T-helper 1 cell treated with Interleukin-12 subunit alpha and Interleukin-12 subunit beta and Interleukin-4 antibody, amounts not matched to agents 30 ng/mL and 1 ng/mL, for 36 hours (primary cell): ENCODE results near the gene PLEKHM3. TPM values are rescaled to one million over a fixed set of nuclear protein-coding genes. Genes with fewer than 3 reads are reported as not detected.

Experiments
- intact Hi-C: fragments of 100-400 bp; cut with micrococcal nuclease; formaldehyde crosslinking; loops from one replicate; pipeline ENCODE4 v1.15.1; 2024
- total RNA-seq: library from RNA; stranded (reverse); gene quantifications from 2 replicates; pipeline ENCODE4 v1.2.3, GENCODE V29; 2022

PLEKHM3 gene
- total RNA-seq, 1 donor from 2014 or later, result 6.8 TPM

- intact Hi-C loops, result no loop called here
Measured at GRCh38 chr2:207895274-207895860, 130.0 kb downstream of the PLEKHM3 start.

DNA sequence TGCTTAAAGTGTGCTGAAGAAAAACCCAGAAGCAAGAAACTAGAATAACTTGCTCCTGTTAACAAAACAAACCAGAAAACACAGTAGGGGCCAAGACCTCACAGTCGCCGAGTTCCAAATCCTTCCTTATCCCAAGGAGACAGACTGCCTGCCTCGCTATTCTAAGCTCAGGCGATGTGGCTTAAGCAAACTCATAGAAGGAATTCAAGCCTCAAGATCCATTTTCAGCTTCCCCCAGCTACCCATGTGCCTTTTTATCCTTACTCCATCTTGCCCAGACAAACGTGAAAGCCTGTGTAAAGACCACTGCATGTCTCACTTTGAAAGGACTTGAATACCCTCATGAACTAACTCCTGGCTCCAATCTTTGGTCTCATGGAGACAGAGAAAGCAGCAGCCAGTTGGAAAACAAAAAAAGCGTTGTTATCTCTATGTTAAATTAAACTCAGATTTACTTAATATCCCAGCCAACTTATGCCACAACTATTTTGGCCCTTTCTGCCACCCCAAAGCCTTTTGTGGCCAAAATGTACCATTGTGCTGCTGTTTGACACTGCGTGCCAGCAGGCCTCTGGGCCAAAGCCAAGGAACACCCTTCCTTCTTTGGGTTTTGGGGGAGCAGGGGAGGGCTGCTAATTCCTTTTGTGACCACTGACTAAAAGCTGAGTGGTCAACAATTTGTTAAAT, 132.5 kb downstream of the PLEKHM3 start:
- intact Hi-C loops, result no loop called here

DNA sequence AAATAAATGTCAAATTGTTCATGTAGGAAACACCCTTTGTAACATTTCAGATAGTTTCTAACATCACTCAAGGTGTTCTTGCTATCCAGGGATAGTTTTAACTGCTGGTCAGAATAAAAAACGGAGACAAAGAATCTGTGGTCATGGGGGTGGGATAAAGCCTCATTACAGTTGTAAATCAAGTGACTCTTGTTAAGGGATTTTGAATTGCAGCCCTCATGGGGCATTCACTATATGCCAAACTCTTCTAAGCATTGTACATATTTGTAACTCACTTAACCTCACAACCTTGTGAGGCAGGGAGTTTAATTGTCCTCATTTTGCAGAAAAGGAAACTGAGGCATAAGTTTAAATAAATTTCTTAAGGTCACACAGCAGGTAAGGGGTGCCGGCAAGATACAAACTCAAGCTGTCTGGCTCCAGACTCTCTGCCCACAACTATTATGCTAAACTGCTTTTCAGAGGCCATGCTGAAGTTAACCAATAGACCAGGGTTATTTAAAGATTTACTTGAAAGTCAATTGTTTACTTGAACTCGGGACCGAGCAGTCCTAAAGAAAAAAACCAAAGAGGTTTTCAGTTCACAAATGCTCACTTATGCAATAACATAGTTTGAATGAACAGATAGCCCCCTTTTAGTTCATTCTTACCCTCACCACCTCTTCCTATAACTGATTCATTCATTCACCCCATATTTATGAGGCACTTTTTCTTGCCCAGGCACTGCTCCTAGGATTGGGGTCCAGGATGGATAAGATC, 134.1 kb downstream of the PLEKHM3 start:
- intact Hi-C loops, result no loop called here

DNA sequence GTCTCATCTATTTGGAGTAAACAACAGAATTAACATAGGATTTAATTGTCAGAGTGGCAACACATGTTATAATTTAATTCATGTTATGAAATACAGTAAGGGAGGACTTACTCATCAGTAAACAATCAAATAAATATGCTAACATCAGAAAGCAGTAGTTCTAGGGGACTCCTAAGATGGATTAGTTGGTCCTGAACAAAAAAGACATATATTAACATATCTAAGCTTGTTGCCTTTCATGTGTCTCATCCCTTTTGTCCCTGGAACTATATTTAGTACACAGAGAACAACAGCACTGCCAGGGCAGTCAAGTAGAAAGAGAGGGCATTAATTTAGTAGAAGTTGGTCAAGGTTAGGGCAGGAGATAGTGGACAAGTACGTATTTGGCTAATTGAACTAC, 137.8 kb downstream of the PLEKHM3 start:
- intact Hi-C loops, result no loop called here

- intact Hi-C loops, result no loop called here
Measured at GRCh38 chr2:207885010-207885409, 140.3 kb downstream of the PLEKHM3 start.

DNA sequence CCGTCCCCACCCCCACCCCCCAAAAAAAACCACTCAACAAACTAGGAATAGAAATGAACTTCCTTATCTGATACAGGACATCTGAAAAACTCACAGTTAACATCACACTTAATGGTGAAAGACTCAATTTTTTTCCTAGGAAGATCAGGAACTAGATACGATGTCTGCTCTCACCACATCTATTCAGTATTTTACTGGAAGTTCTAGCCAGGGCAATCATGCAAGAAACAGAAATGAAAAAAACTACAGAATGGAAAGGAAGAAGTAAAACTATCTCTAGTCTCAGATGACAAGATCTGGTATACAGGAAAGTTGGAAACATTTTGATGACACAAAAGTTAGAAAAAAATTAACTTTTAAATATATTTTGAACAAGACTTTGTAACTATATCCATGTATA, 141.2 kb downstream of the PLEKHM3 start:
- intact Hi-C loops, result no loop called here

DNA sequence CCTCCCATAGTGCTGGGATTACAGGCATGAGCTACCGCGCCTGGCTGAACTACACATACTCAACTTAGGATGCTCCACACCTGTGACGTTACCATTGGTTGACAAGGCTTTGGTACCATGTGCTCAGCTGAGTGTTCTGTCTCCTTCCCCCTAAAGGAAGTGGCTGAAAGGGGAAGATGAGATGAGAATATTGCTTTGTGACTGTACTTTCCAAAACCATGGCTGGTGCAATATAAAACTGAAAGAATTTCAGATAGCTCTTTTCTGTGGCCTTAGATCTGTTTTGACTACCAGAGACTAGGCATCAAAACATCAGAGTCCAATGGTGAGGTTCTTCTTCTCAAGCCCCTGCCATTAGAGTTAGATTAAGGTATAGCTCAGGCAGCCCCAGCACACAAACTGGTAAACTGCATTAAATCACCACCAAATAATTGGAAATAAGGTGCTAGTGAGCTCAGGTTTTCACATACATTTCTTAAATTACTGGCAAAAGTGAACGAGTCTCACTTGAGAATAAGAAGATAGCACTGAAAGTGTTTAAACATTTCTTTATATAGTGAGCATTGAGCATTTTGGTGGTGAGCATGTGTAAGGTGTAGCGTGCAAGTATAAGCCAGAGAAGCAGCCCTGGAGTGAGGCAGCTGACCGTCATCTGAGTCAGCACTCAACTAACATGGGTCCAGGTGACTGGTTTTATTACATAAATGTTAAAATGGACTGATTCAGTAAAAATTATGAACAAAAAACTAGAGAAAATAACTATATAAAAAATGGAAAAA, 142.1 kb downstream of the PLEKHM3 start:
- intact Hi-C loops, result no loop called here

GRCh38 chr2:207881902-207882301, 143.4 kb downstream of the PLEKHM3 start:
- intact Hi-C loops, result no loop called here

DNA sequence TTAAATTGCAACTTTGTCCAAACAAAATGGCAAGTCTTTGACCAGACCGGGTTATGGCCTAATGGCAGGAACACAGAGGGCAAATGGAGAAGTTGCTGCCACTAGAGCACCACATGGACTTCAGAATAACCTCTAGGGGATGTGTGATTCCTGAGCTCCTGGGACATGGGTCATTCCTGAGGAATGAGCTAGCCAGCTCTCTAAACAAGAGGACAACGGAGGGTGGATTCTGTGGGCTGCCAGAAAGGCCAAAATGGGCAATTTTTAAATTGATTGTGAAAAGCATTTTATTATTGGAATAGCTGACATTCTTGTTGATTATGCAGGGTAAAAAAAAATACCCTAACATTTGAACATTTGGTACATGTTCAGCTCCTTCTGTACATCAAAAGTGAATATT, 145.8 kb downstream of the PLEKHM3 start:
- intact Hi-C loops, result no loop called here

DNA sequence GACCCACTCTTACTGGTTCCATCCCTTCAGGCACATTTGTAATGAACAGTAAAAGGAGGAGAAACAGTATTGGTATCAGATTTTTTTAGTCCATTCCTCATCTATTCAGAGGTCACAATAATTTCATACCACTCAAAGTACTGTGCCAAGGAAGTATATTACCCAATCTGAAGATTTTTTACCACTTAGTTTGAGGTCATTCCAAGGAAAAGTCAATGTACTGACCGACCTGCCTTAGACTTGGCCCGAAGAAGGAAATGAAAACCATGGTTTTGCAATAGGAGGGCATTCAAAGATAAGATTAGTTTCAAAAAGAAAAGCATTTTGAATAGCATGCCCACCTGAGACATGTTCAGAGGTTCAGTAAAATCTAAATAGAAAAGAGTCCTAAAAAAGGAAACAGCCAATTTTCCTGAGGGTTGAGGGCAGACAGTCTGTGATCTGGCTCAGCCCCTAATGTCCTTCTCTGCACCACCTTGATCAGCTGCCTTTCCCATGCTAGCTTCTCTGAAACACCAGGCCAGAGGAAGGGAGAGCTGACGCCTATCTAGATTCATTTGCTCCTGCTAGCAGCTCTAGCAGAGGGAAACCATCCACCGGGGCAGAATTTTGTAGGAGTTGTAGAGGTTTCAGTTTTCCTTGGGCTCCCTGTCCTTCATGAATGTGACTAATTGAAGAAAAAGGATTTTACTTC, 148.3 kb downstream of the PLEKHM3 start:
- intact Hi-C loops, result no loop called here

DNA sequence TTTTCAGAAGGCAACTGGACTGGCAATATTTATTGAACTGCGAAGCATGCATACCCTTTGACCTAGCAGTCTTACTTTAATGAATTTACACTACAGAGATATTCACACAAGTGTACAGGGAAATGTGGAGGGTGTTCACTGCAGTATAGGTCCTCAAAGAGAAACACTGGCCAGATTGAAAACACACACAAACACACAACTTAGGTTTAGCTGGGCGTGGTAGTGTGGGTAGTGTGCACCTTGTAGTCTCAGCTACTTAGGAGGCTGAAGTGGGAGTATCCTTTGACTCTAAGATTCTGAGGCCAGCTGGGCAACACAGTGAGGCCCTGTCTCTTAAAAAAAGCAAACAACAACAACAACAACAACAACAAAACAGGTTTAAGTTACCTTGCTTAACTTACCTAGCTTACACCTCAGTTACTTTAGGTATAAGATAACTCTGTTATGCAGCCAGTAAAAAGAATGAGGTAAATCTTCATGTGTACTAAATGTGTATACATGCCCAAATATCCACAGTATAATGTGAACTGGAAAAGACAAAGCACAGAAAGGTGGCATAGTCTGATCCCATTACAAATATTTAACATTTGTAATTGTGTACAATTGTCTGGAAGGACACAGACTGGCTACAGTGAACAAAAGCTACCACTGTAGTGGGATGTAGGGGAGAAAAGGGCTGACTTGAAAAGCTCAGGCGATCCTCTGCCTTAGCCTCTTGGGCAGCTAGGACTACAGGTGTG, 149.7 kb downstream of the PLEKHM3 start:
- intact Hi-C loops, result no loop called here

GRCh38 chr2:207873794-207874193, 151.5 kb downstream of the PLEKHM3 start:
- intact Hi-C loops, result no loop called here

DNA sequence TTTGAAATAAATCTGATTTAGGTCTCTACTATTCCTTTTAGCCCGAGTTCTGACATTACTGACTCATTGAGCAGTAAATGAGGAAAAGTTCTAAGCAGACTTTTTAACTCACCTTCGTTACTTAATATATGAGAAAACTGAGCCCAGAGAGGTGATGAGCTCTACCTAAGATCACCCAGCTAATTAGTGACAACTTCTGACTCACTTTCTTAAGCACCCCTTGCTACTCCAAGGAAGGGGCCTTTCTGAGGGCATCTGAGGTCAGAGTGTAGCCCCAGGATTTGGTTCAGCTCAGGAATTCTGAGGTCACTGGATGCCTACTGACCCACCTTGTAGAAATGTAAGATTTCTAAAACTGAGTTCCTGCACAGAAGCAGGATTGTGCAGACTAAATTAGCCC, 153.4 kb downstream of the PLEKHM3 start:
- intact Hi-C loops, result no loop called here

- intact Hi-C loops, result no loop called here
Measured at GRCh38 chr2:207871506-207871905, 153.8 kb downstream of the PLEKHM3 start.

DNA sequence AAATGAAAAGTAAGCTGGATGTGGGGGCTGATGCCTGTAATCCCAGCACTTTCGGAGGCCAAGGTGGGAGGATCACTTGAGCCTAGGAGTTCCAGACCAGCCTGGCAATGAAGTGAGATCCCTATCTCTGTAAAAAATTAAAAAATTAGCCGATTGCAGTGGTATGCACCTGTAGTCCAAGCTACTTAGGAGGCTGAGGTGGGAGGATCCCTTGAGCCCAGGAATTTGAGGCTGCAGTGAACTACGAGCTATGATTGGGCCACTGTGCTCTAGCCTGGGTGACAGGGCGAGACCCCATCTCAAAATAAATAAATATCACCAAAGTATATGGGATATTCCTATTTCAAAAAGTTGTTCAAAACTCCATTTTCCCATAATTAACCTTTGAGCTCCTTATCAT, 154.5 kb downstream of the PLEKHM3 start:
- intact Hi-C loops, result no loop called here

GRCh38 chr2:207869784-207870778, 155.2 kb downstream of the PLEKHM3 start:
- intact Hi-C loops, result no loop called here

DNA sequence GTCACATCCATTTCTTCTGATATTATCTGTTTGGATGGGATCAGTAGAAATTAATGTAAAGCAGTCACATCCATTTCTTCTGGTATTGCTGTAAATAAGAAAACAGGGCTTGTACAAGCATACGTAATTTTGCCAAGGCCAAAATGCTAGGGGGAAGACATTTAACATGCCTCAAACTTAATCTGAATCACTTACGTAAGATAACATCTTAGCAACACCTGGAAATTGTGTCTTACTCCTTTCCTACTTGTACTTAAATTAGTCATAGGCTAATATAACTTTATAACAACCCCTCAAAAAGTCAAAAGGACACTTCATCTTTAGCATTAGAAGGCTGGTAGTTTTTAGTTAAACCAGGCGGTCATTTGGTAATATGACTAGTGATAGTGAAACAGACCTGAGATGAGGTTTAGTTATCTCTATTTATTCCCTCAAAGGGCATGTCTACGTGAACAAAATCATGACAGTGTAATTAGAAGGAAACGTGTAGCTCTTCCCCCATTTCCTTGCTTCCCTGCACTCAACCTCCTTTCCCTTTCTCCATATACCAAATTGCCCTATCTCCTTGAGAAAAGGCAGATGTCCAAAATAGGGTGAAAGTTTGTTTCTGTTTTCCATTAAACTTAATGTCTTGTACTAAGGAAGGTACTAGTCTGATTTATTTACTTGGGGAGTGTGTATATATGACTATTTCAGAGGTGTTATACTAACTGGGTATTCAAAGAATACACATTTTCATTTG, 156.3 kb downstream of the PLEKHM3 start:
- intact Hi-C loops, result no loop called here

DNA sequence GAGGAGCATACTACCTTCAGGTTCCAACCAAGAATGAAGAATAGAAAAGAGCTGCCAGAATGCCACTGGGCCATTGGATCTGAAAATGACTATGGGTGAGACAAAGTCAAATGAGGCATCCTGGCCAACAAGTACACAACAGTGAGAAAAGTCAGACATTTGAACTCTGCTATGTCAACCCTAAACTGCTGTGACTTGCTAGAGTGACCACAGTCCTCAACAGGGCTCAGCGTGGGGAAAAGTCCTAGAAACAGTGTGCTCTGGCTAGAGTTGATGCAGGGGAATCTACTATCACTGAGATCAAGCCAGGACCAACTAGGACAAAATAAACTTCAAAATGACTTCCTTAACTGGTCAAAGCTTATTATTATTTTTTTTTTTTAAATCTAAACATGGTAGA, 157.4 kb downstream of the PLEKHM3 start:
- intact Hi-C loops, result no loop called here

DNA sequence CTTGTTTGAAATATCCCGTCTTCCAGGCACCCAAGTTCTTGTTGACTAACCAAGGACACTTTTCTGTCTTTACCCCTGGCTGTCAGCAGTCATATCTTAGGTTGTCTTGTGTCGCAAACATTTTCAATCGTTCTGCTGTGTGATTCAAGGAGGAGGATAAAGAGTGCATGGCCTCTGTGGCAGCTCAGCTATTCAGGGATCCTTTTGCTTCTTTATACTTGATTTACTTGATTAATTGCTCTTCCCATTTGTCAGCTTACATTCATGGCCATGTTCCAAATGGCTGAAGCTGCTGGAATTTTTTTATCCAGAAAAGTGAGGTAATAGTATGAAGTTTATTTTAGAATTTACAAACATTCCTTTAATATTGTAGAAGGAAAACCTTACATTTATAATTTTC, 158.3 kb downstream of the PLEKHM3 start:
- intact Hi-C loops, result no loop called here
